ENCODE data around the gene DUSP1.

The DUSP1 gene

DNA sequence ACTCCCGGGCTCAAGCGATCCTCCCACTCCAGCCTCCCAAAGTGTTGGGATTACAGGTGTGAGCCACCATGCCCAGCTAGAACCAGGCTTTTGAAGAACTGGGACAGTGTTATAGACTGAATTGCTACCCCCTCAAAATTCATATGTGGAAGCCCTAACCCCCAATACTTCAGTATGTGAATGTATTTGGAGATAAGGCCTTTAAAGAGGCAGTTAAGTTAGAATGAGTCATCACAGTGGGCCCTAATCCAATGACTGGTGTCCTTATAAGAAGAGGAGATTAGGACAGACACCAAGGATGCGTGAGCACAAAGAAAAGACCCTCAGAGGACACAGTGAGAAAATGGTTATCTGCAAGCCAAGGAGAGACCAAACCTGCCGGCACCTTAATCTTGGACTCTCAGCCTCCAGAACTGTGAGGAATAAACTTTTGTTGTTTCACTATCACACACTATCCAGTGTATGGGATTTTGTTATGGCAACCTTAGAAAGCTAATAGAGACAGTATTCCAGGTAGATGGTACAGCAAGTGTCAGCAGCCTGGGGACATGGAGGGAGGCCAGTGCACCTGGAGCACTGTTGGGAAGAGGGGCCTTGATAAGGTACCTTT is 31.7 kb upstream of the DUSP1 start:
- no peak overlapping the region for H3K9ac ChIP-seq (ENCODE audit: low read depth, low read length)
- H3K9me3 ChIP-seq (ENCODE audit: control insufficient read depth, insufficient read depth, low read length): no peaks in the 10 kb centered on the region
- H3K4me1 ChIP-seq (ENCODE audit: insufficient read depth, low read length): peaks cover 3% of the 10 kb centered on the region; the same call in 1 of the 2 replicates
- H3K36me3 ChIP-seq (ENCODE audit: insufficient read depth, low read length): no peaks in the 10 kb centered on the region

DNA sequence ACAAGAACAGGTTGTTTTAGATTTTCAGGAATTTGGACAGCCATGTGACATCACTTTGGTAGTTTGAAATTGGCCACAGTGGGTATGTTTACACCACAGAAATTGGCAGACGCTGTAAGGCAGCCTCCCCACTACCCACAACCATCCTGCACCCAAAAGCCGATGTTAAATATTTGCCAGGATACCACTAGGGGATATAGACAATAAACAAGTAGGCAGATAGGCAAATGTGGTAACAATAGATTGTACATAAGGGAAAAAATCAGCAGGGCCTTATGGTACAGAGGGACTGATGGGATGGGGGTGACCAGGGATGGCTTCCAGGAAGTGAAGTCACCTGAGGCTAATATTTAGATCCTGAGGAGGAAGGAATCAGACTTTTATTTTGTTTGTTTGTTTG is 31.1 kb upstream of the DUSP1 start:
- no peaks in the 10 kb centered on the region; the same call in 1 of the 2 replicates for H3K4me1 ChIP-seq (ENCODE audit: insufficient read depth, low read length)
- H3K9me3 ChIP-seq (ENCODE audit: control insufficient read depth, insufficient read depth, low read length): no peaks in the 10 kb centered on the region
- no peaks in the 10 kb centered on the region for H3K36me3 ChIP-seq (ENCODE audit: insufficient read depth, low read length)
- no peak overlapping the region for H3K9ac ChIP-seq (ENCODE audit: low read depth, low read length)

- Histone ChIP-seq H3K9me3 (ENCODE audit: control insufficient read depth, insufficient read depth, low read length) (no peaks in the 10 kb centered on the region), H3K9ac (ENCODE audit: low read depth, low read length) (no peak overlapping the region), H3K36me3 (ENCODE audit: insufficient read depth, low read length) (no peaks in the 10 kb centered on the region), H3K4me1 (ENCODE audit: insufficient read depth, low read length) (no peaks in the 10 kb centered on the region; the same call in 1 of the 2 replicates)
Observed at GRCh38 chr5:172801179-172801671, 30.2 kb upstream of the DUSP1 start.

- Histone ChIP-seq H3K9ac (ENCODE audit: low read depth, low read length) (no peak overlapping the region), H3K4me1 (ENCODE audit: insufficient read depth, low read length) (no peaks in the 10 kb centered on the region; the same call in 1 of the 2 replicates), H3K9me3 (ENCODE audit: control insufficient read depth, insufficient read depth, low read length) (no peaks in the 10 kb centered on the region), H3K36me3 (ENCODE audit: insufficient read depth, low read length) (no peaks in the 10 kb centered on the region)
Observed at GRCh38 chr5:172800088-172800551, 29.1 kb upstream of the DUSP1 start.

DNA sequence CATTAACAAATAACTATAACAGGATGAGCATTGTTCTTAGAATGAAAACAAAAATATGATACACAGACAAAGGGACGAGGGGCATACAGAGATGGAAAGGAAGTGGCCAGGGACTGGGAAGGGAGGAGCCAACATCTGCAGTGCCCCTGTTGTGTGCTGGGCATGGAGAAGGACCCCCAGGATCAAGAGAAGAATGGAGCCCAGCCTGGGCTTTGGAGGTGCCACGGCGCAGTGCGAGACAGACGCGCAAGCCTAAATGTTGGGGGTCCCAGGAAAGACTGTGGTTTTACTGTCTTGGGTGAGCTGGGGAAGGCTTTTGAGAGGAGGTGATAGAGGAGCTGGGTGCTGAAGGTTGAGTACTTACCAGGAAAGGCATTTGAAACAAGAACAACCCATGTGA is 28.4 kb upstream of the DUSP1 start:
- H3K4me1 ChIP-seq (ENCODE audit: insufficient read depth, low read length): no peaks in the 10 kb centered on the region; the same call in 1 of the 2 replicates
- no peaks in the 10 kb centered on the region for H3K9me3 ChIP-seq (ENCODE audit: control insufficient read depth, insufficient read depth, low read length)
- H3K9ac ChIP-seq (ENCODE audit: low read depth, low read length): no peak overlapping the region
- H3K36me3 ChIP-seq (ENCODE audit: insufficient read depth, low read length): no peaks in the 10 kb centered on the region

DNA sequence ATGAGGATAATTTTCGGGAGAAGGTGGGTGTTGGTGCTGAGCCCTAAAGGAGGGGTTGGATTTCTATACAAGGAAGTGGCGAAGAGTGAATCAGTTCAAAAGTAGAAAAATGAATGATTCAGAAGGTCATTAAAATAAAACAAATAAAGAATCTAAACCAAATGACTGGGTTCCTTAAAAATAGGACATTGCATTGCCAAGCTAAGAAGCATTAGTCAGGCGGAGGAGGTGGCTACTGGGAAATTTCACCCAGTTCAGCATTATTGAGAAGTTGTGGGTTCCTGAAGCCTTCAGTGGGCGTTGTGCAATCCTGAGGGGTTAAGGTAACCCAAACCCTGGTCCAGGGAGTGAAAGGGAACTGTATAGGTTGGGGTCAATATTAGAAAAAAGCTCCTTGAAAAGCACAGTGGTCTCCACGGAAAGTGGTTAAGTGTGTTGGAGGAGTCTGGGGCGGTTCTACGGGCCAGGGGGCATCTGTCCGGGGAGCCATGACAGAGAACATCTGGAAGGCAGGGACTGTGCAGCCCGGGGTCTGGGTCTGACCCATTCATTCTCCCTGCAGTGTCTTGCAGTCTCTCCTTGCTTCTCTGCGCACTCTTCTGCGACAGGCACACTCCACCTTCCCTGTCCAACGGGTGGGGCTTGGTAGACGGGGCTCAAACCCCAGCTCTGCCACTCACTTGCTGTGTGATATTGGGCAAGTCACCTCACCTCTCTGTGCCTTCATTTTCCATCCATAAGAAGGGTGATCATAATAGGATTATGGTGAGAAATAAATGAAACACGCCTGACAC is 27.6 kb upstream of the DUSP1 start:
- no peaks in the 10 kb centered on the region for H3K9me3 ChIP-seq (ENCODE audit: control insufficient read depth, insufficient read depth, low read length)
- H3K4me1 ChIP-seq (ENCODE audit: insufficient read depth, low read length): no peaks in the 10 kb centered on the region; the same call in 1 of the 2 replicates
- H3K9ac ChIP-seq (ENCODE audit: low read depth, low read length): no peak overlapping the region
- no peaks in the 10 kb centered on the region for H3K36me3 ChIP-seq (ENCODE audit: insufficient read depth, low read length)

- H3K9ac ChIP-seq (ENCODE audit: low read depth, low read length): no peak overlapping the region
- H3K9me3 ChIP-seq (ENCODE audit: control insufficient read depth, insufficient read depth, low read length): no peaks in the 10 kb centered on the region
- no peaks in the 10 kb centered on the region for H3K36me3 ChIP-seq (ENCODE audit: insufficient read depth, low read length)
- no peaks in the 10 kb centered on the region; the same call in 1 of the 2 replicates for H3K4me1 ChIP-seq (ENCODE audit: insufficient read depth, low read length)
Observed at GRCh38 chr5:172797771-172798191, 26.8 kb upstream of the DUSP1 start.

- Histone ChIP-seq H3K9me3 (ENCODE audit: control insufficient read depth, insufficient read depth, low read length) (no peaks in the 10 kb centered on the region), H3K9ac (ENCODE audit: low read depth, low read length) (no peak overlapping the region), H3K4me1 (ENCODE audit: insufficient read depth, low read length) (no peaks in the 10 kb centered on the region; the same call in 1 of the 2 replicates), H3K36me3 (ENCODE audit: insufficient read depth, low read length) (no peaks in the 10 kb centered on the region)
Observed at GRCh38 chr5:172796306-172796705, 25.3 kb upstream of the DUSP1 start.

DNA sequence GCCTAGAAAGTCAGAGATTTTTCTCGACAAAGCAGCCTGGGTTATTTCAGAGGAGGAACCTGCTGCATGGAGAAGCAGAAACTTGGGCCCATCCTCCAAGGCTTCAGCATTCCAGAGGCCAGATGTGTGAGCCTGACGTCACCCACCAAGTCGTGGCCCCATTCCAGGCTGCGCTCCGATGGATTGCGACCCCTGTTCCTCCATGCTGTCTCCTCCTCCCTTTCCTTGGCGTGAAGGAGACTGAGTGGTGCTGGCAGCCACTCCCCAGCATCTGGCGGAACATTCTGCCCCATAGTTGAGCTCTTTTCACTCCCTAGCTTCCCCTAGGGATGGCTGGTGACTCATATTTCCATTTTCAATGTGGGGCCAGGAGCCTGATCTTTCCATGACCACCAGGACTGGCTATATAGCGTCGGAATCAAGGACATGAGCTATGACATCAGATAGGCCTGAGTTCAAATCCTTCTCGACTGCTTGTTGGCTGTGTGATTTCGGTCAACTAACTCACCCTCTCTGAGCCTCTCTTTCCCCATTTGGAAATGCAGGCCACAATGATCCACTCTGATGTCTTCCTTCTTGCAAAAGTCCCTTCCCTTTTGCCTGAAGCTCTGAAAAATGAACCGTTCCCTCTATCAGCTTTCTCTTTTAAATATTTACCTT is 24.5 kb upstream of the DUSP1 start:
- no peaks in the 10 kb centered on the region; the same call in 1 of the 2 replicates for H3K4me1 ChIP-seq (ENCODE audit: insufficient read depth, low read length)
- H3K9me3 ChIP-seq (ENCODE audit: control insufficient read depth, insufficient read depth, low read length): no peaks in the 10 kb centered on the region
- H3K9ac ChIP-seq (ENCODE audit: low read depth, low read length): no peak overlapping the region
- no peaks in the 10 kb centered on the region for H3K36me3 ChIP-seq (ENCODE audit: insufficient read depth, low read length)

DNA sequence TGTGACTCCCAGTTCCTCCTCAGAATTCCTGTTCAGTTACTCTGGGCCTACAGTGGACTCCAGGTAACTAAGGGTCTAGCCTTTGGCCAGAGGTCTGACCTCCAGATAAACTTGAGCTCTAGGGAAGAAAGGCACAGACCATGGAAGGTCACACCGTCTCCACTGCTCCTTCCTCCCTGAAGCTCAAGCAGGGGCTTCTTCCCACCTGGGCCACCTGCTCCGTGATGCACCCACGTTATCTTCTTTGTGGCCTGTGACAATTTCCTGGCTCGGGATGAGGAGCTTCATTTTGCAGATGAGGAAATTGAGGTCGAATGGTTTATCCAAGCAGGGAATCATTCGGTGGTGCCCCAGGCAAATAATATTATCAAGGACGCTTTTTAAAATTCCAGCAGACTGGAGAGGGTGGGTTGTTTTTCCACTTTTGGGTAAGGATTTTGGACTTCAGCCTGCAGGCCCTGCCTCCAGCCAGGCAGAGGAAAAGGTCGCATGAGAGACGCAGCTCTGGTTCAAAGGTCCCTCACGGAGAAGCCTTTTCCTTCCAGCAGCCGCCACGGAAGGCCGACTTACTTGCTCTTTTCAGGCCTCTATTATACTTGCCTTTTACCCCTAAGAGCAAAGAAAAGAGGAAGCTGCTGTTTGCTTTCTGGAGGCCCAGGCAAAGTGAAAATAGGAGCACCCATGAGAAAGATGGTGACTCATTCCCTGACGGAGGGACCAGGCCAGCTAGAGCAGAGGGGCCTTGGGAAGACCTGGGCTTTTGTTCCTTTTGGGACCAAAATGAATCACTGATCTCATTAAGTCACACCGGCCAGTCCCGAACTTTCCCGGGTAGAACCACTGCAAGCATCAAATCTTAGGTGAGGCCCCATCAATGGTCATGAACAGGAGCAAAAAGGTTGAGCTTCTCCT is 22.8 kb upstream of the DUSP1 start:
- Histone ChIP-seq H3K36me3 (ENCODE audit: insufficient read depth, low read length) (no peaks in the 10 kb centered on the region), H3K9me3 (ENCODE audit: control insufficient read depth, insufficient read depth, low read length) (no peaks in the 10 kb centered on the region), H3K4me1 (ENCODE audit: insufficient read depth, low read length) (peaks cover 10% of the 10 kb centered on the region), H3K9ac (ENCODE audit: low read depth, low read length) (no peak overlapping the region)

DNA sequence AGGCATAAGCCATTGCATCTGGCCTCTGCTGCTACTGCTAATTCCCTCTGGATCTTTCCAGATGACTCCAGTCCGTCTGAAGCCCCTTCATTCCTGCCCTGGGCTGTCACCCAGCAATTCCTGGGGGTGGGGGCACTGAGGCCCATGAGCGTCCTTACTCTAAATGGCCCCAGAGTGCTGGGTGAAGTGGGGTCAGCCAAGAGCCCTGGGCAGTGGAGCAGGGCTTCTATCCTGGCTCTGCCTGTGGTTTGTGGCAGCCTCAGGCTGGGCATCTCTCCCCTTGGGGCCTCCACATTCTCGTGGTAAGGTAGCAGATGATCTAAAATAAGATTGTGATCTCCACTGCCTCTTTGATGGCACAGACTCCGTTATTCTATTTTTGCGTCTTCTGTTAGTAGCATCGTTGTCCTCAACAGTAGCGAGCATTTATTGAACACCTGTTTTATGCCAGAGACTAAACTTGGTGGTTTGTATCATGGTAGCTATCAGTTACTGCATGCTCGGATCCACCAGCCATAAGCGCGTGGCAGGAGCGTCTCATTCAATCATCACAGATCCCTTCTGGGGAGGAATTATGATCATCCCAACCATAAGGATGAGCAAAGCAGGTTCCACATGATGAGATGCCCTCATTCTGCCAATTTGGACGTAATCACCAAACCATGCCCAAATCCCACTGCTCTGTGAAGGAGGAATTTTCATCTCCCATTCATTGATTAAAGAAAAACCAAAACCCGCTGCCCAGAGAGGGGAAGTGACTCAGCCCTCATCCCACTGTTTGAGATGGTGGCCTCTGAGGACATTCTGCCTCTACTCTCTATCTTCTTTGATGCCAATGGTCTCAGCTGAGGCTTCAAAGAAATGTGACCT is 21.9 kb upstream of the DUSP1 start:
- Histone ChIP-seq H3K4me1 (ENCODE audit: insufficient read depth, low read length) (peaks cover 18% of the 10 kb centered on the region), H3K36me3 (ENCODE audit: insufficient read depth, low read length) (no peaks in the 10 kb centered on the region), H3K9me3 (ENCODE audit: control insufficient read depth, insufficient read depth, low read length) (no peaks in the 10 kb centered on the region), H3K9ac (ENCODE audit: low read depth, low read length) (no peak overlapping the region)

DNA sequence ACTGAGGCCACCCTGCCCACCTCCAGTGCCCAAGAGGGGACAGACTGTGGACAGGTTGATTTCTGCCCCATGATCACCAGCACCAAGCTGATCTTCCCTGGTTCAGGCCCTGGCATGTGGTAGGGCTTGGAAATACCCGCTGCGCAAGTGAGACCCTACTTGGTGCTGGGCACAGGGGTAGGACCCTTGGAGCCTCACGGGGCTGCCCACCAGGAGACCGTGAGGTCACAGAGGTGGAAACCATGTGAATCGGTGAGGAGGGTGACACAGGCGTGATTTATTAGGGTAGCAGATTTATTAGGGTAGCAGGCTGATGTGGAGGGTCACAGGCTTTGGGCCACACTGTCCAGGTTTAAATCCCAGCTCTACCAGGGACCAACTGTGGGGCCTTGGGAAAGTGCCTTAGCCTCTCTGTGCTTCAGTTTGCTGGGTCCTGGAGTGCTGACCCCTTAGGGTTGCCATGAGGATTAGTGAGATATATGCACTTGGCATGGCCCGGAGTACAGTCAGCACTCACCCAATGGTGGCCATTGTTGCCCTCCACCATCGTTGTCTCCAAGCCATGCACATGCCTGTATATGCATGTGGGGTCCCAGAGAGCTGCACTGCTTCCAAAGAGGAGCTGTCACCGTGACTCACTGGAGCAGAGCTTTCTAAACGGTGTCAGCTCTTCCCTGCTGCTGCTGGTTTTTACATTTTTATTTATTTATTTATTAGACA is 20.9 kb upstream of the DUSP1 start:
- Histone ChIP-seq H3K9ac (ENCODE audit: low read depth, low read length) (no peak overlapping the region), H3K9me3 (ENCODE audit: control insufficient read depth, insufficient read depth, low read length) (no peaks in the 10 kb centered on the region), H3K4me1 (ENCODE audit: insufficient read depth, low read length) (peaks cover 18% of the 10 kb centered on the region), H3K36me3 (ENCODE audit: insufficient read depth, low read length) (no peaks in the 10 kb centered on the region)

All from ES-I3 (cell line).